ENCODE results near the gene ANKRD33. TPM values are rescaled to one million over a fixed set of nuclear protein-coding genes. Genes with fewer than 3 reads are reported as not detected.

ANKRD33 gene
- total and polyA plus RNA-seq, 2 of the 4 experiments (the other 2 are of a cell fraction): under 0.01 to 0.03 TPM

DNA sequence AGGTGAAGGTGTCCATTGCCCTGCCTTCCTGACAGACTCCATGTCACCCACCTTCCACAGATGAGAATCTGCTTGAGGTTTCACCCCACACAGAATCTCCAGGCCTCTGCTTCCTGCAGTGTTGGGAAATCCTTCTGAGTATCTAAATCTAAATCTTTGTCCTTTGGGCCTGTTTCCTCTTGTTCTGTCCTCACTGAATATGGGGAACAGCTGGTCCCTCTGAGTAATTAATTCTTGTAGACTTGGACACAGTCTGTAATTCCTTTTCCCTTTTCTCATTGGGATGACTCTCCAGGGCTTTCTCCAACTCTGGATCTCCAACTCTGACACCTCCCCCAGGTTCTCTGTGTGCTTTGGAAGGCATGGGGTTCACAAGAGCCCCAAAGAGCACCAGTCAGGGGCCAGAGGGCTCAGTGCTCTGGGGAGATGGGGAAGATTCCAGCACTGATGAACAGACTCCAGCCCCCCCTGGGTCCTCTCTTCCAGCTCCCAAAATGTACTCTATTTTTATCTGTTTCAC, 17.1 kb downstream of the ANKRD33 start:
- TF ChIP-seq POLR2A (IDR thresholded peaks at IDR 0.05; ENCODE audit: low read depth, low read length): no peak
- peak; percentile 42; the same call in 1 of the 2 replicates for TF ChIP-seq CEBPB (IDR thresholded peaks at IDR 0.05; ENCODE audit: low read depth, low read length)
- no peak for TF ChIP-seq MAFK (IDR thresholded peaks at IDR 0.05; ENCODE audit: low read depth, low read length)
- TF ChIP-seq NFE2L2 (IDR thresholded peaks at IDR 0.05; ENCODE audit: low read depth, low read length): no peak
- POLR2A ChIA-PET (ENCODE audit: unreplicated experiment): no interaction called here
- dilution Hi-C loops (cut with HindIII; ENCODE audit: low sequenced_read_pairs, unreplicated experiment): no loop called here
- Histone ChIP-seq H3K9me1 (ENCODE audit: insufficient read depth, low read length) (peaks cover 36% of the 10 kb centered on the region), H2AFZ (replicated peaks; ENCODE audit: low read length, poor library complexity) (peak overlapping the region; percentile 85), H2BK15ac (ENCODE audit: low read depth, low read length) (peak overlapping the region; percentile 98; the same call in 2 of the 3 replicates), H3K27ac (ENCODE audit: insufficient read depth, low read length) (peak overlapping the region; percentile 86), H3K9ac (ENCODE audit: low read depth, low read length) (no peak overlapping the region), H3K4me2 (ENCODE audit: low read depth, low read length) (no peak overlapping the region), H3K14ac (replicated peaks; ENCODE audit: low read depth, low read length) (peak overlapping the region; percentile 87), H3K4me3 (ENCODE audit: insufficient read depth, low read depth, low read length) (no peak overlapping the region), H3K4me1 (ENCODE audit: control insufficient read depth, insufficient read depth, low read length) (peaks cover 21% of the 10 kb centered on the region), H3K18ac (ENCODE audit: low read depth, low read length) (peak overlapping the region; percentile 82), H2BK5ac (ENCODE audit: low read depth, low read length, poor library complexity, severe bottlenecking) (peak overlapping the region; percentile 66), H3K9me3 (ENCODE audit: control insufficient read depth, insufficient read depth, low read length) (no peaks in the 10 kb centered on the region), H4K20me1 (ENCODE audit: insufficient read depth, low read length) (no peaks in the 10 kb centered on the region), H4K5ac (ENCODE audit: low read depth, low read length) (peak overlapping the region; percentile 86), H2BK120ac (ENCODE audit: low read depth, low read length) (peak overlapping the region; percentile 80), H2AK9ac (replicated peaks; ENCODE audit: low read depth, low read length, poor library complexity) (no peak overlapping the region), H3K4ac (ENCODE audit: low read depth, low read length) (peak overlapping the region; percentile 92), H3K27me3 (ENCODE audit: control insufficient read depth, insufficient read depth, low read length) (no peaks in the 10 kb centered on the region), H3K79me1 (ENCODE audit: low read depth in 1 of 2, low read length in 2 of 2) (peaks cover 0 to 11% of the 10 kb centered on the region in 2 experiments; a peak in 3 of 4 replicates), H3K23ac (ENCODE audit: low read depth, low read length) (peak overlapping the region; percentile 86), H2BK20ac (ENCODE audit: low read depth, low read length) (peak overlapping the region; percentile 82), H2AK5ac (ENCODE audit: low read depth, low read length) (peak overlapping the region; percentile 79), H3K36me3 (ENCODE audit: control insufficient read depth, insufficient read depth, low read length) (no peaks in the 10 kb centered on the region), H4K91ac (ENCODE audit: insufficient read depth, low read depth, low read length) (peak overlapping the region; percentile 31), H4K8ac (ENCODE audit: low read depth in 2 of 2, low read length in 2 of 2) (peak overlapping the region; percentile 73 to 83), H3K56ac (ENCODE audit: extremely low read depth, insufficient read depth, low read length) (no peak overlapping the region)
- in situ Hi-C loops (cut with MboI; ENCODE audit: low sequenced_read_pairs): no loop called here
- CTCF ChIA-PET: interaction anchor here (0.6 kb wide), 1 partner anchor 1072 kb away, joined by 3 read pairs; no protein-coding TSS in a partner anchor
- ATAC-seq (ENCODE audit: low read depth) (peak; percentile 46), DNase-seq (peak; percentile 69)
- BruUV-seq (replicated peaks): no TSS peak
- intact Hi-C loops (cut with micrococcal nuclease): no loop called here

Data from IMR-90 (cell line).